GM19351 (cell line): ENCODE data around the gene CNPPD1.

Experiments
- ATAC-seq: cut with Tn5 transposase; IDR thresholded peaks from one replicate; pipeline ENCODE4 v1.9.1; 2021; ENCODE audit warnings: mild to moderate bottlenecking, moderate library complexity; ENCODE audit not compliant: unreplicated experiment

Gene CNPPD1

DNA sequence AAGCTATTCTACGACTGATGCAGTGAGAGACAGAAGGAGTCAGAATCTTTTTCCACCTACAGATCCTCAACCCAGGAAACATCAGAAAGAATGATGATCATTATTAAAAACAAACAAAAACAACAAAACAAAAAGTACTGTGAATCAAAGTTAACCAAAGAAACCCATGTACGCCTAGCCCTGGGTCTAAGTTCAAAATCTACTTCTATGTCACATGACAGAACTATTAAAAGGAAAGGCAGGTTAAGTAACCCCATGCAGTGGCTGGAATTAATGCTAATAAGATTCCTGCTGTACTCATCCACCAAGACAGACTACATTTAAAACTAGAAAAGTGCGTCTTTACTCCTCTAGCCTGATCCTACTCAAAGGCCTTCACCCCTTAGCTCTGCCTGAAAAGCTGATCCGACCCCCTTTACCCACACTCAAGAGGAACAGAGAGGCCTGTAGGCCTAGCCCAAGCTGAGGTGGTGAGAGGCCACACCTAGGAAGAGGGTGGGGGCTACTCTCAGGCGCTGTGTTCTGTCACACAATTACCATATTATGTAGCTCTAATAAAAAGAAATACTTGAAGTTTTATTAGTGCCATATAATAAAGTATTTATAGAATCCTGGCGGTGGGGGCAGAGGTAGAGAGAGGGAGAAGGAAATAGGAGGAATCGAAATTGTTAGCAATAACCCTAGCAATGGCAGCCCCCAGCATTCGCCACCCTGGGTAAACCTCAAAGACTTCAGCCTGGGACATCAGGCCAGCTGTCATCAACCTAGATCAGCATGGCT is 53.2 kb downstream of the CNPPD1 start:
- no peak for ATAC-seq

GRCh38 chr2:219122202-219122980 is 54.3 kb downstream of the CNPPD1 start:
- ATAC-seq: no peak
